IPS-15b (cell line): ENCODE results near the gene UNC93B1.
"Not testable (repeated sequence)": the region's sequence is repeated elsewhere in the genome, so short reads cannot be mapped to it uniquely, and the experiment has no call there.

ENCODE experiments used
- H3K27me3 ChIP-seq: one replicate; pipeline ENCODE4 v1.6.1; 2013; ENCODE audit warnings: low read length; ENCODE audit not compliant: control insufficient read depth, insufficient read depth
- H3K36me3 ChIP-seq: one replicate; pipeline ENCODE4 v1.6.1; 2013; ENCODE audit warnings: low read length; ENCODE audit not compliant: control insufficient read depth, insufficient read depth
- H3K4me1 ChIP-seq: one replicate; pipeline ENCODE4 v1.6.1; 2013; ENCODE audit warnings: mild to moderate bottlenecking, low read length; ENCODE audit not compliant: control insufficient read depth, insufficient read depth
- H3K4me3 ChIP-seq: one replicate; pipeline ENCODE4 v1.5.1; 2013; ENCODE audit warnings: low read depth, low read length
- H3K9ac ChIP-seq: one replicate; pipeline ENCODE4 v1.6.1; 2013; ENCODE audit warnings: low read depth, mild to moderate bottlenecking, low read length
- H3K9me3 ChIP-seq: one replicate; pipeline ENCODE4 v1.6.1; 2013; ENCODE audit warnings: mild to moderate bottlenecking, low read length; ENCODE audit not compliant: control insufficient read depth, insufficient read depth

The UNC93B1 gene

DNA sequence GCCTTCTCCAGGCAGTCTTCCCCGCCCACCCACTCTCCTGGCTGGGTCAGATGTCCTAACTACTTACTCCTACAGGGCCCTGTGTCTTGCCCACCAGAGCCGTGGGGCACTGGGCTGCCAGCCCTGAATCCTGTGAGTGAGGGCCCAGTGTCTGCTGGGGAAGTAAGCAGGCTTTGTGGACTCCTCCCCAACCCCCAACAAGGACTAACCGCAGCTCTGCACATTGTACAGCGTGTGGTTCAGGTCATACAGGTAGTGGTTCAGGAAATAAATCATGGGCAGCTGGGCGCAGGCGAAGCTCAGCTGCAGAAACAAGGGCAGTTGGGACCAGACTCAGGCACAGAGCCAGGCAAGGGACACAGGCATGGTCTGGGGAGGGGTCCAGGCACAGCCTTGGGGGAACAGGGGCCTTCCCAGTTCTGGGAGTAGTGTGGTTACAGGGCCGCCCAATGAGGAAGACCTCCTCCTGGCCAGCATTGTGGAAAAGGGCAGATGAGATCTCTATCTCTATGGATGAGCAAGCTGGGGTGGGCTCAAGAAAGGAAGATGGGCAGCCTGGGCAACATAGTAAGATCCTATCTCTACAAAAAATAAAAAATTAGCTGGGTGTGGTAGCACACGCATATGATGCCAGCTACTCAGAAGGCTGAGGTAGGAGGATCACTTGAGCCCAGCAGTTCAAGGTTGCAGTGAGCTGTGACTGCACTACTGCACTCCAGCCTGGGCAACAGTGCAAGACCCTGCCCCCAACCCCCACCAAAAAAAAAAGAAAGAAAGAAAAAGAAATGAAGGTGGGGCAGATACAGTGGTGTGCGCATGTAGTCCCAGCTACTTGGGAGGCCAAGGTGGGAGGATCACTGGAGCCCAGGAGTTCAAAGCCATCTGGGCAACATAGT lies 5.5 kb downstream of the UNC93B1 start:
- H3K4me1 ChIP-seq = no peaks in the 10 kb centered on the region
- no peak overlapping the region for H3K4me3 ChIP-seq
- no peaks in the 10 kb centered on the region for H3K27me3 ChIP-seq
- no peak overlapping the region for H3K9ac ChIP-seq
- no peaks in the 10 kb centered on the region for H3K9me3 ChIP-seq
- no peaks in the 10 kb centered on the region for H3K36me3 ChIP-seq

DNA sequence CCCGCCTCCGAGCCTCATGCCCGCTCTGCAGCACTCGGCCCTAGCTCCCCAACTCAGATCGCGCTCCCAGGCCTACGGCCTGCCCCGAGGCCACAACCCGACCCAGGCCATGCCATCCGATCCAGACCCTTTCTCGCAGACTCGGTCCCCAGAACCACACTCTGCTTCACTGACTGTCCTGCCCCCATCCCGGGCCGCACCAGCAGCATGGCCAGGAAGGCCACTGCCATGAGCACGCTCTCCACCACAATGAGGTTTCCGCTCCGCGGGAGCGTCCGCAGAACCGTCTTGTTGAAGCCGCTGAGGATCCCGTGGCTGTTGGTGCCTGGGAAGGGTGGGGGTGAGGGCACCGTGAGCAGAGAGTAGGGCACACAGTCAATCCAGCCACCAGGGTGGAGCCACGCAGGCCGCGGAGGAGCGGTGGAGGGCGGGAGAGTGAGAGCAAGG lies 6.4 kb downstream of the UNC93B1 start:
- no peak overlapping the region for H3K9ac ChIP-seq
- H3K4me3 ChIP-seq = no peak overlapping the region
- H3K36me3 ChIP-seq = no peaks in the 10 kb centered on the region
- no peaks in the 10 kb centered on the region for H3K9me3 ChIP-seq
- H3K27me3 ChIP-seq = no peaks in the 10 kb centered on the region
- H3K4me1 ChIP-seq = no peaks in the 10 kb centered on the region

DNA sequence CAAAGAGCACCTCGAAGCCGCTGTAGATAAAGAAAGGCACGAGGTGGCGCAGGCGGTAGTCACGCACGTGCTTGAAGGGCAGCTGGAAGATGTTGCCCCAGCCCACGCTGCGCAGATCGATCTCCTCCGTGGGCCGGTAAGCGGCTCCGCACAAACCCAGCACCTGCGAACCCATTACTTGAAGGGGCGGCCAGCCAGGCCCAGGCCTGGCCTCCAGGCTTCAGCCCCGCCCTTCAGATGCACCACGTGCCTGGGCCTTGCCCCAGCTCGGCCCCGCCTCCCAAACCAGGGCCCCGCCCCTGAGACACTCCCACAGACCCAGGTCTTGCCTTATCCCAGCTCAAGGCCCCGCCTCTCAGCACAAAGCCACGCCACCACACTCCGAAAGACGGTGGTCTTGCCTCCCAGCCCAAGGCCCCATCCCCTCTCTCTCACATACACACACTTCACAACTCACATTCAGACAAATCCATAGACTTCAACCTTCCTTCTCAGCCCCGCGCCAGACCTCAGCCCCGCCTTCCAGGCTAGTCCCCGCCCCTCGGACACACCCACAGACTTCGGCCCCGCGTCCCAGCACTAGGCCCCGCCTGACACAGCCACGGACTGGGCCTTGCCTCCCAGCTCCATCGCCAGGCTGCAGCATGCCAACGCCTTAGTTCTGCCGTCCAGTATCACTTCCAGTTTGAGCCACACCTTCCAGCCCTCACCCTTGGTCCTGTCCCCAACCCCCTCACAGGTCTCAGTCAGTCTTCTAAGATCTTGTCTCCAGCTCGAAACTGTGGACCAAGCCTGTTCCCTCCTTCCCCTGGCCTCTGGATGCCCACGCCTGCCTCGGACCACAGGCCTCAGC lies 7.0 kb downstream of the UNC93B1 start:
- Histone ChIP-seq H3K9me3 (no peaks in the 10 kb centered on the region), H3K4me1 (no peaks in the 10 kb centered on the region), H3K36me3 (no peaks in the 10 kb centered on the region), H3K9ac (no peak overlapping the region), H3K27me3 (no peaks in the 10 kb centered on the region), H3K4me3 (peak overlapping the region; percentile 81)

DNA sequence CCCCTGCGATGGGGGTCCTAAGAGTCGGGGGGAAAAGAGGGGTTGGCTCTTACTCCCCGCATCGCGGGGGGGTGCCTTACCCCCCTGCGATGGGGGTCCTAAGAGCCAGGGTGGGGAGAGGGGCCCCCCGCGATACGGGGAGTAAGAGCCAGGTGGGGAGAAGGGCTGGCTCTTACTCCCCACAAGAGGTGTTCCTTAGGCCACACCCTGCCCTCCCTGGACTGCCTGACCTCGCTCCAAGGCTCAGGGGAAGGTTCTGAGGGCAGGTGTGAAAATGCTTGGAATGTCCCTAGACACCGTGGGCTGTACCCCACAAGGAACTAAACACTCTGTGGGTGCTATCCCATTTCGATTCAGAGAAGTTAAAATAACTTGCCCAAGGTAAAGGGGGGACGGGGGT lies 7.8 kb downstream of the UNC93B1 start:
- Histone ChIP-seq H3K4me1 (no peaks in the 10 kb centered on the region), H3K36me3 (no peaks in the 10 kb centered on the region), H3K9me3 (no peaks in the 10 kb centered on the region), H3K4me3 (no peak overlapping the region), H3K9ac (no peak overlapping the region), H3K27me3 (no peaks in the 10 kb centered on the region)

DNA sequence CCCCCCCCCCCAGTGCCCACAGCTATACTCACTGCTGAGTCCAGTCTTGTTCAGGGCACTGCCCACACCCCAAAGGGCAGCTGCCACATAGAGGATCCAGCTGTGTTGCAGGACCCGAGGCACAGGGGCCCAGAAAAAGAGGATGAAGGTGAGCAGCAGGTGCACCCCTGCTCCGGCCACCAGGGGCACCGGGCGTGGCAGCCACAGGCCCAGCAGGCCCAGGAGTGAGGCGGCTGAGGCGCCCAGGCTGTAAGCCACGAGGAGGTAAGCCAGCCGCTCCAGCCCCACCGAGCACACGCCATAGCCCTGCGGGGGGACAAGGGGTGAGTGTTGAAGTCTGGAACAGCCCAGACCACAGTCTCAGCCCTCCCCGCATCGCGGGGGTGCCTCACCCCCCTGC lies 8.3 kb downstream of the UNC93B1 start:
- H3K4me1 ChIP-seq, H3K36me3 ChIP-seq, H3K9me3 ChIP-seq, H3K27me3 ChIP-seq, H3K9ac ChIP-seq, H3K4me3 ChIP-seq: not testable (repeated sequence)

DNA sequence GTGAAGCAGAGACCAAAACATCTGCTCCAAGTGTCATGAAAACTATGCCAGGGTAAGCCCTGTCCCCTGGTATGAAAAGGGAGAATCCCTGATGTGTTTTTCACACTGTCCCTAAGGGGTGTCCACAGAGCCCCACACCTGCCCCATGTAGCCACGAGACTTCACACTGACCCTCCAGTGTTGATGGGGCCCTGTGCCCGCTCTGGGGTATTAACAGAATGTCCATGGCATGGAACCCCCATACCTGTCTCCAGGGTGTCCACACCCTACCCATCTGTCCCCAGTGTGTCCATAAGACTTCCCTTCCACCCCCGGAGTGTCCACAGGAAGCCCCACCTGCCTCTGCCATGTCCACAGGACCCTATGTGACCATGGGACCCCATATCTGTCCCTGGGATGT lies 8.8 kb downstream of the UNC93B1 start:
- H3K9me3 ChIP-seq, H3K4me3 ChIP-seq, H3K9ac ChIP-seq, H3K4me1 ChIP-seq, H3K36me3 ChIP-seq, H3K27me3 ChIP-seq: not testable (repeated sequence)

DNA sequence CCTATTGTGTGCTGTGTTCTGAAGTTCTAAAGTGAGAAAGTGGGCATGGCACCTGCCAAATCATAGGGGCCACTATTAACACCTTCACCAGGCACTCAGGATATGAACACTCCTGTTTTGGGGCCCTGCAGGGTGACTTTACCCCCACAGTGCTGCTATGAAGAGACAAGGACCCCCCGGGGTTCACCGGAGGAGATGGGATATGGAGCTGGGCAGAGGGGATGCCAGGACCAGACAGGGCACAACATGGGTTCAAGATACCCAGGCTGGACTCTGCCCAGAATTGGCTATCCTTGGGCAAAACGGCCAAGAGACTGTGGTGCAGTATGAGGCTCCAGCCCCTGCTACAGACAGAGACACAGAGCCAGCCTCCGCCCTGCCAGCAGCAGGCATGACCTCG lies 9.5 kb downstream of the UNC93B1 start:
- not testable (repeated sequence) for H3K9me3 ChIP-seq, H3K36me3 ChIP-seq, H3K4me1 ChIP-seq, H3K4me3 ChIP-seq, H3K9ac ChIP-seq, H3K27me3 ChIP-seq

DNA sequence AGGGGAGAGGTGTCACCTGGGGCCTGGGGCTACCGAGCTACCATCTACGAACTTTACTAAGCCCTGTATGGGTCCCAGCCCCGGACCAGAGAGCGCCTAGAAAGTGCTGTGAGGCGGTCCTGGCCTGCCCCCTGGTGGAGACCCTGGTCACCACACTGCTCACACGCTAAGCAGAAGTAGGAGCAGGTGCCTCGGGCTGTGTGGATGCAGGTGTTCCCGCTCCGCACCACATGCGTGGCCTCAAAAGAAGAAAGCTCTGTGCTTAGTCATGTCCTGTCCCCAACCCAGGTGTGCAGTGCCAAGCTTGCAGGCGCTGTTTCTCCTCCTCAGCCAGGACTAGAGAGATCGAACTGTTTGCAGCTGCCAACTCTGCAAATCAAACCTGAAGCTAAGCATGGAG lies 10.1 kb downstream of the UNC93B1 start:
- H3K36me3 ChIP-seq, H3K9me3 ChIP-seq, H3K4me3 ChIP-seq, H3K4me1 ChIP-seq, H3K27me3 ChIP-seq, H3K9ac ChIP-seq: not testable (repeated sequence)

DNA sequence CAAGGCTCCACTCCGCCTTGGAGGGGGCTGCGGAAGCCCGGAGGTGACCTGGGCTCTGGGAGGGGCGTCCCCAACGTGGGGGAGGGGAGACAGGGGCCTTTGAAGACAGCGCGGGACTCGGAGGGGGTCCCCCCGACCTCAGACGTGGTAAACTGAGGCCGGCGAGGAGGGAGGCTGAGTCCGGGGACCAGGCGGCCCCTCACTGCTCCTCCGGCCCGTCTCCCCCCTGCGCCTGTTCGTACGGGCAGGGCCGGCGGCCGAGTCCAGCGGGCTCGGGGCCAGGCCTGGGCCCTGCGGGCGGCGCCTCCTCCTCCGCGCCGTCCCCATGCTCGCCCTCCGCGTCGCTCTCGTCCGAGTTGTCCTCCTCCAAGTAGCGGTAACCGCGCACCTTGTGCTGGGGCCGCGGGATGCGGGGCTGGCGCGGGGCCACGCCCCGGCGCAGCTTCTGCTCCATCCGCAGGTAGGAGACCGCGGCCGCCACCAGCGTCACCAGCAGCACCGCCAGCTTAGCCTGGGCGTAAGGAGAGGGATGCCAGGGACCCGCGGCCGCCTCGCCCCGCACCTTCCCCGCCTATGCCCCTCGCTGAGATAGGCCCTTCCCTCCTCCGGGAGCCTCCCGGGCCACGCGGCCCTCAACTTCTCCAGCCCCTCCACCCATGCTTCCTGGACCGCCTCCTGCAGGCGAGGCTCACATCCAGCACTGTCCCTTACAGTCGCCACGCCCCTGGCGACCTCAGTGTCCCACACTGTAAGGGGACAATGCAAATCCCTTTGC lies 12.4 kb downstream of the UNC93B1 start:
- H3K36me3 ChIP-seq, H3K4me1 ChIP-seq, H3K27me3 ChIP-seq, H3K9ac ChIP-seq, H3K9me3 ChIP-seq: not testable (repeated sequence)
- peak overlapping the region; percentile 48 for H3K4me3 ChIP-seq

DNA sequence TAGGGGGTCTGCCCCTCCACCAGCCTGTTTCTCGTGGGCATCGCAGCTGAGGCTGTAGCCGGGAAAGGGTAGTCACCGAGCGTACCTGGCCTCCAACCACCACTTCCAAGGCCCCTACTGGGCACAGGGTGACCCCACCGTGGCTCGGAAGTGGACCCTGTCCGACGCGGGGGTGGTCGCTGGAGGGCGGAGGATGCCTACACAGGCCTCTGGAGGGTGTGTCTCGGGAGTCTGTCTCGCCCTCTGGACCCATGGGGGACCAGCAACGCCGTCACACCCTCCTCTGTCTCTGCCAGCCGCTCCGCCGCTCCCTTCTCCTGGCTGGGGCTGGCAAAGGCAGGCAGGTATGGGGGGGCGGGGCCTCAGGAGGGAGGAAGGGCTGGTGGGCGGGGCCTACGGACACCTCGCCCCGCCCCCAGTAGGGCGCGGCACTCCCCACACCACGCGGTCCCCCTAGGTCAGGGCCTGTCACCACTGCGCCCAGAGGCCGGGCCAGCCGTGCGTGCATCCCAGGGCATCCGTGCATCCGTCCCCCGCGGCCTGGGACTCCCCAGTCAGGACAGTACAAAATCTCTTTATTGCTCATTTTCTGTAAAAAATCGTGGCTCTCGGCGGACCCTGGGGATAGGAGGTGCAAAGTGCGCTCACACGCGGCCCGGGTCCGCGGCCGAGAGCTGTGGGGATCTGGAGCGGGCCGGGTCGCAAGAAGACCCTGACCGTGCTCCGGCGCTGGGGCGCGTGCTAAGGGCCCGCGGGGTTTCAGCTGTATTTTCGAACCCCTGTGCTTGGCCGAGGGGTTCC lies 13.2 kb downstream of the UNC93B1 start:
- H3K4me1 ChIP-seq, H3K9me3 ChIP-seq, H3K9ac ChIP-seq, H3K36me3 ChIP-seq, H3K27me3 ChIP-seq: not testable (repeated sequence)
- H3K4me3 ChIP-seq = peak overlapping the region; percentile 48

DNA sequence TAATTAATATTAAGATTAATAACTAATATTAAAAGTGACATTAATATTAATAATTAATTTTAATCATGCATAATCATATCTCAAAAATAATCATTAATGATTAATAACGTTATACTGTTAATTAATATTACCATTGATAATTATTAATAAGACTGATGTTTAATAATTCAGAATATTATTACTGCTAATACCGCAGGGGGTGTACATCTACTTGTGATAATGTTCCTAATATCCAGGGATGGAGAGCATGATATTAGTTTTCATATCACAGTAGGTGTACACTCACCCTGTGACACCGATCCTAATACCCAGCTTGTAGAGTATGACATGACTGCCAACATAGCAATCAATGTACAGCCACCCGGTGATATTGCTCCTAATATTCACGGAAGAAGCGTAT lies 18.6 kb downstream of the UNC93B1 start:
- H3K36me3 ChIP-seq, H3K4me3 ChIP-seq, H3K27me3 ChIP-seq, H3K9me3 ChIP-seq, H3K9ac ChIP-seq, H3K4me1 ChIP-seq: not testable (repeated sequence)
